ENCODE results near the gene MAST2. TPM values are rescaled to one million over a fixed set of nuclear protein-coding genes. Genes with fewer than 3 reads are reported as not detected.

MAST2 gene
- total RNA-seq, 1 donor from 2014 or later = 23.7 TPM

DNA sequence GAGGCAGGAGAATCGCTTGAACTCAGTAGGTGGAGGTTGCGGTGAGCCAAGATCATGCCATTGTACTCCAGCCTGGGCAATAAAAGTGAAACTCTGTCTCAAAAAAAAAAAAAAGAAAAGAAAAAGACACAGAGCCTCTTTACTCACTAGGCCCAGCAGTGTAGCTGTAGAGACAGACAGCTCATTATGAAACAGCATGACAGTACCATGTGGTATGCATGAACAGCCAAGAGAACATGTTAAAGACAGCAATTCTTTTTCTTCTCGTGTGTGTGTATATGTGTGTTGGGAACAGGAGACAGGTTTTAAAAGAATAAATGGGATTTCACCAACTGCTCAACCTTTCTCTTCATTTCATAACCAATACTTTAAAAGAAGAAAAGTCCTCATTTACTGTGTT lies 210.2 kb downstream of the MAST2 start:
- intact Hi-C loops (cut with micrococcal nuclease) = no loop called here

DNA sequence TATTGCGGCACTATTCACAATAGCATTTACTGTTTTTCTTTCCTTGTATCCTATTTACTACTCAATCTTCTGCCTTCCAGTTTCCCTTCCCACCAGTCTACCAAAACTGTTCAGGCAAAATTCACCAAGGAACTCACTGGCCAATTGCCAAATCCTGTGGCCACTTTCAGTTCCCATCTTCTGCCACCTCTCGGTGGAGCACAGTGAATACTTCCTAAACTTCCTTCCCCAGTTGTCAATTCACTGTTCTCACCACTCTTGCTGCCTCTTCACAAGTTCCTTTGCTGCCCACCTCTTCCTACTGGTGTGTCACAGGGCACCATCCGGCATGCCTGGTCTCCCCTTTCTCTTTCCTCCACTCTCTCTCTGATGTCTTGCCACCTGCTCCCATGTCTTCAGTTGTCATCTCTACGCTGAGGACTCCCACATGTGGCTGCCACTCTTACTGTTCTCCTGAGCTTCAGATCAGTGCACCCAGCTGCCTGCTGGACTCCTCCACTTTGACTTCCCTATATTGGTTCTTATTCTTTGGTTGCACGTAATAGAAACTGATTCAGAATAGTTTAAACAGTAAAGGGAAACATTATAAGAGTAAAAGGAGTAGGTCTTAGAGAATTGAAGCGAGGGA lies 214.6 kb downstream of the MAST2 start:
- intact Hi-C loops (cut with micrococcal nuclease) = no loop called here

DNA sequence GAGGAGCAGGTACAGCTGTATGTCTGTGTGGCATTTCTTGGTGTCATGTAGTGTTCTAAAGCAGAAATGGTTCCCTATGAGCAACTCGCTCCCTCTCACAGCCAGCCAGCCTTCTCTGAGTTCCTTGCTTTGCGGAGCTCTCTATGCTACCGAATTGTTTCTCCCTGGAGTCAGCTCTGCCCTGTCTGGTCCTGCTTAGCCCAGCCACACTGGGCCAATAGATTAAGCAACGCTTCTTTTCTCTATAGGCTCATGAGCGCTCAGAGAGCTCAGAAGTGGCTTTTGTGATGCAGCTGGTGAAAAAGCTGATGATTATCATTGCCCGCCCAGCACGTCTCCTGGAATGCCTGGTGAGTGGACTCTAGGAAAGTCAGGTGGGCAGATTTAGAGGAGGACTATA lies 215.9 kb downstream of the MAST2 start:
- intact Hi-C loops (cut with micrococcal nuclease) = no loop called here

DNA sequence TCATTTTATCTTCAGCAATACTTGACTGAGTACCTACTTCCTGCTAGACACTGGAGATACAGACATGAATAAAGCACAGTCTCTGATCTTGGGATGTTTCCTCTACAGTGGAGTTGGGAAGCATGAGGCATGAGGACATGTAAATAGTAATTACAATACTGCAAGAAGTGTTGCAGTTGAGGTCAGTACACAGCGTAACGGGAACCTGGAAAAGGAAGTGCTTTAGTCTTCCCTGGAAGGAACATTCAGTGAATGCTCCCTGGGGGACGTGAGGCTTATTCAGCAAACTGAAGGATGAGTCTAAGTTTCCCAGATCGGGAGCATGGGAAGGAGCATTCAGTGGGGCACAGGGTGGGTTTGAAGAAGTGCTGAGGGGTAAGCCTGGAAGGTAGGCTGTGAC lies 216.6 kb downstream of the MAST2 start:
- intact Hi-C loops (cut with micrococcal nuclease) = no loop called here

DNA sequence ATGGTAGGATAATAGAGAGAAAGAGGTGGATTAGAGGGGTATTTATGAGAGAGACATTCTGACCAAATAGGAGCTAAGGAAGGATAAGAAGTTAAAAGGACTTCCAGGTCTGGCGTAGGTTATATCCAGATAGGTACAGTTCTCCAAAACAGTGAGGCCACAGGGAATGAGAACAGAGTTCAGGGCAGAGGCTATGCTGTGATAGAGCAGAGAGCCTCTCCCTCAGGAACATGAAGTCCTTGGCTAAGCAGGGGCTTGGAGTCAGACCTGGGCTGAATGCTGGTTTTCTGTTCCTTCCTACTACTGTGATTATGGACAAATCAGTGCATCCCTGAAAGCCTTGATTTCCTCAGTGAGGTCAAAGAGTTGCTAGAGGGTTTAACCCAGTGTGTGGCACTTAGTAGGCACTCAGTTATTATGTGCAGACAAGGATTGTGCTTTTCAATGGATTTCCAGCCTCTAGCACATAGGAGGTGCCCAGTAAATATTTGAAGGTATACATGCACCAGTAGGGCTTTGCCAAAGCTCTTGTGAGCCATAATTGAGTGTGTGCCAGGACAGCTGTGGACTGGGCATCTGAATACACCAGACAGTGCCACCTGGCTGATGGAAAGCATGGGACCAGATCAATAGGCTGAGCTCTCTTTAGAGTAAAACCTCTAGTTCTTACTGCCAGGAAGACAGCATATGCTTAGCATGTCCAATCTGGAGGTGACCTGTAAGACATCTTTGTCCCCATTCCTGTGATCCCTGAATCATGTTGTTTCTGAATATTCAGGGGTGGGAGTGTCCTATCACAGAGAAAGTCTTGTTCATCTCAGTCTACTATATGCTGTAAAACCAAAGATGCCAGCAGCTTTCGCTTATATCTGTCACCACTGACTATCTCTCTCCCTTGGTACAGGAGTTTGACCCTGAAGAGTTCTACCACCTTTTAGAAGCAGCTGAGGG lies 217.9 kb downstream of the MAST2 start:
- intact Hi-C loops (cut with micrococcal nuclease) = no loop called here

DNA sequence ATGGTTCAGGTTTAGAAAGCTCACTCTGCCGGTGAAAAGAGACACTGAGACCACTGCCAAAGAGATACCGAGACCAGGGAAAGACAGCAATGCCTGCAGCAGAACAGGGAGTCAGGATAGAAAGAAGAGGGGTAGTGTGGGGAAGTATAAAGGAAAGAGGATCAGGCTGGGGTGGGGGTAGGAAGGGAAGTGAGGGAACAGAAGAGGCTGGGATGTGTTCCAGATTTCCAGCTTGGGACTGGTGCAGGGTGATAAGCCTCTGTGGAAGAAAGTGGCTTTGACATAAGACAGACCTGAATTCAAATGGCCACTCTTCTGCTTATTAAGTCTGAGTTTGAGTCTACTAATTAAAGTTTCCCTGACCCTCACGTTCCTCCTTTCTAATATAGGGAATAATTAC lies 223.1 kb downstream of the MAST2 start:
- intact Hi-C loops (cut with micrococcal nuclease) = no loop called here

DNA sequence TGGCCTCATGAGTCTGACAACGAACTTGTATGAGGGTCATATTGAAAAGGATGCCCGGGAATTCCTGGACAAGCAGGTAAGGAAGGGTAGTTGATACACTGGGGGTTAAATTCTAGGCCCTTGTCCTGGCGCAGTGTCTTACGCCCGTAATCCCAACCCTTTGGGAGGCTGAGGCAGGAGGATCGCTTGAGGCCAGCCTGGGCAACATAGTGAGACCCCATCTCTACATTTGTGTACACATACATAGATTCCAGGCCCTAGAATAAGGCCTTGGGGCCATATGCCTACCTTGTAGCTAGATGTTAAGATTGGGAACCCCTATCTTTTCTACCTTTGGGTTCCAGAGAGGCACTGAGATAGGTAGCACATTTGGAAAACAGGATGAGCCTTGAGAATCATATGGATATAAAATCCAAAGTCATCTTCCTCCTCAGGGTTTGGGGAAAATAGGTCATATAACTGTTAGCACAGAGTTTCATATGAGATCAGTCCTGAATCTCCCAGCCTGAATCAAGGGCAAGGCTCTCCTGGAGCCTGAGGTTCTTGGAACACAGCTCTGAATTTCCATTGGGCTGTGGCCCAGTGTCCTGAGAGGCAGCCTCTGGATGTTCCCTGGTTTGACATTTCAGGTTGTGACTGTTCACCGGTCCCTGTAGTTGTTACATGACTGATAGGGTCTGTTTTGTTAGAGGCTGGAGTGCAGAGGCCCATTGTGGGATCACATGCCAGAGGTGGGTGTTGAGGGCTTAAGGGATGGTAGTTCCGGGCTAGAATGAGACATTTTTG lies 224.6 kb downstream of the MAST2 start:
- intact Hi-C loops (cut with micrococcal nuclease) = no loop called here

DNA sequence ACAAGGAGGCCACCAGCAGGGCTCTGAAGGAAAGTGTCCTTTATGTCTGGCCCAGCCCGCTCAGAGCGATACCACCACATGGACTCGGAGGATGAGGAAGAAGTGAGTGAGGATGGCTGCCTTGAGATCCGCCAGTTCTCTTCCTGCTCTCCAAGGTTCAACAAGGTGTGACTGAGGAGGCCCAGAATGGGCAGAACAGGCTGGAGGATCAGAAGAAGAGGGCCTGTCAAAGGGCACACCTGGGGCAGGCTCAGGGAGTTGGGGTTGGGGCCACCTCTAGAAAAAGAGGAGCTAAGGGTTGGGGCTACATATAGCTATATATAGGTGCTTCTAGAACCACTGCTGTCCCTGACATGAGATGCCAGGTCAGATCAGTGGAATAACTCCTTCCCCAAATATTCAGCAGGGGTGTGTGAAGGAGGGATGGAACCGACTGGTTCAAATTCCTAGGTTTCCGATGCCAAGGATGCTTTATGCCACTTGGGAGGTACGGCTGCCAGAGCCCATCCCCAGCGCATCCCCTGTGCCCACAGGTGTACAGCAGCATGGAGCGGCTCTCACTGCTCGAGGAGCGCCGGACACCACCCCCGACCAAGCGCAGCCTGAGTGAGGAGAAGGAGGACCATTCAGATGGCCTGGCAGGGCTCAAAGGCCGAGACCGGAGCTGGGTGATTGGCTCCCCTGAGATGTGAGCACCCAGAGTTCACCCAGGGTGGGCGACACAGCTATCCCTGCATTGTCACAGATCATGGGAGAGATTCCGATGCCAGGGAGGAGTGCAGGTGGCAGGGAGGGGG lies 226.9 kb downstream of the MAST2 start:
- intact Hi-C loops (cut with micrococcal nuclease) = no loop called here

DNA sequence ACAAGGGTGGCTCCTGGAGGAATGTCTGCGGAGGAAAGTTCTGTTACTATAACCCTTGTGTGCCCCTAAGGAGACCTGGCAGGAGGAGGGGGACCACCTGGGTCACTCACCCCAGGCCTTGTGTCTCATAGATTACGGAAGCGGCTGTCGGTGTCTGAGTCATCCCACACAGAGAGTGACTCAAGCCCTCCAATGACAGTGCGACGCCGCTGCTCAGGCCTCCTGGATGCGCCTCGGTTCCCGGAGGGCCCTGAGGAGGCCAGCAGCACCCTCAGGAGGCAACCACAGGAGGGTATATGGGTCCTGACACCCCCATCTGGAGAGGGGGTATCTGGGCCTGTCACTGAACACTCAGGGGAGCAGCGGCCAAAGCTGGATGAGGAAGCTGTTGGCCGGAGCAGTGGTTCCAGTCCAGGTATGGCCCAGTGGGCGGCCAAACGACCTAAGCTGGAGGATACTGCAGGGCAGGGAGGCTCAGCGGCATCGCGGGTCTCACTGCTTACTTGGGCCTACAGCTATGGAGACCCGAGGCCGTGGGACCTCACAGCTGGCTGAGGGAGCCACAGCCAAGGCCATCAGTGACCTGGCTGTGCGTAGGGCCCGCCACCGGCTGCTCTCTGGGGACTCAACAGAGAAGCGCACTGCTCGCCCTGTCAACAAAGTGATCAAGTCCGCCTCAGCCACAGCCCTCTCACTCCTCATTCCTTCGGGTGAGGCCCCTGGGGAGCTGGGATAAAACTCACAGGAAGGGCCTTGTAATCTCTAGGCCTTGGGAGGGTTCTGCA lies 227.7 kb downstream of the MAST2 start:
- intact Hi-C loops (cut with micrococcal nuclease) = no loop called here

DNA sequence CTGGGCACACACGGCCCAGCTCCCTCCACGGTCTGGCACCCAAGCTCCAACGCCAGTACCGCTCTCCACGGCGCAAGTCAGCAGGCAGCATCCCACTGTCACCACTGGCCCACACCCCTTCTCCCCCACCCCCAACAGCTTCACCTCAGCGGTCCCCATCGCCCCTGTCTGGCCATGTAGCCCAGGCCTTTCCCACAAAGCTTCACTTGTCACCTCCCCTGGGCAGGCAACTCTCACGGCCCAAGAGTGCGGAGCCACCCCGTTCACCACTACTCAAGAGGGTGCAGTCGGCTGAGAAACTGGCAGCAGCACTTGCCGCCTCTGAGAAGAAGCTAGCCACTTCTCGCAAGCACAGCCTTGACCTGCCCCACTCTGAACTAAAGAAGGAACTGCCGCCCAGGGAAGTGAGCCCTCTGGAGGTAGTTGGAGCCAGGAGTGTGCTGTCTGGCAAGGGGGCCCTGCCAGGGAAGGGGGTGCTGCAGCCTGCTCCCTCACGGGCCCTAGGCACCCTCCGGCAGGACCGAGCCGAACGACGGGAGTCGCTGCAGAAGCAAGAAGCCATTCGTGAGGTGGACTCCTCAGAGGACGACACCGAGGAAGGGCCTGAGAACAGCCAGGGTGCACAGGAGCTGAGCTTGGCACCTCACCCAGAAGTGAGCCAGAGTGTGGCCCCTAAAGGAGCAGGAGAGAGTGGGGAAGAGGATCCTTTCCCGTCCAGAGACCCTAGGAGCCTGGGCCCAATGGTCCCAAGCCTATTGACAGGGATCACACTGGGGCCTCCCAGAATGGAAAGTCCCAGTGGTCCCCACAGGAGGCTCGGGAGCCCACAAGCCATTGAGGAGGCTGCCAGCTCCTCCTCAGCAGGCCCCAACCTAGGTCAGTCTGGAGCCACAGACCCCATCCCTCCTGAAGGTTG lies 231.4 kb downstream of the MAST2 start:
- intact Hi-C loops (cut with micrococcal nuclease) = no loop called here

DNA sequence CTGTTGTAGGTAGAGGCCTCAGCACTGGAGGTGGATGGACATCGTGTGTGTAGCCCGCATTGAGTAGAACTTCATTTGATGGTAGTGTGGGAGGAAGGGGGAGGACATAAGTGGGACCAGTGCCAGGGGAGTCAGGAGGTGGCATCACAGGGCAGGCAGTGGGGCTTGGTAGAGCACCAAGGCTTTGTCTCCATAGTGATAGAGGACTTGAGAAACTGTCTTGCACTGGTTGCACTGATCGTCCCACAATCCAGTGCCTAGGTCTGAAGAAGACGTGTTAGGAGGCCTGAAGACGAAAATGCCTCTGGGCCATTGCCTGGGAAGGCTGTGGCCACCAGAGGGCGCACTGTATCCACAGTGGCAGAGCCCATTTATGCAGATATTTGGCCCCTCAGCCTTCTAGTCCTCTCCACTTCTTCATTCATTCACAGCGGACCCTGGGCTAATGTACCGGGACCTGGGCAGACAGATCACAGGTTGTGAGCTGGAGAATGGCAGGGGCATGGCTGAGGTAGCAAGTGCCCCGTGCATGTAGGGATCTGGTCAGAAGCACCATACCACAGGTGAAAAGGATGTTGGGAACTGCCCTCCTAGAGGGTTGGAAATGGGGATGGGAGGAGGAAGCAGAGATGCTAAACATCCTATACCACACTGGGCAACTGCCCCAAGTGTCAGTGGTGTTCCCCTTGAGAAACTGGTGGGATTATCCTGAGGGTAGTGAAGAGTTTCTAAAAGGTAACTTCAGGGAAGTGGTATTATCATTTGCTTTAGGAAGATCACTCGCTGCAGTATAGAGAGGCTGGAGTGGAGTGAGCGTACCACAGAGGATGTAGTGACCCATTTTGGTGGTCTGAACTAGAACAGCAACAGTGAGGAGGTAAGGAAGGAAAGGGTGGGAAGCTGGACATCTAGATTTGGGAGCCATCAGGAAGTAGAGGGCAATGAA lies 233.8 kb downstream of the MAST2 start:
- intact Hi-C loops (cut with micrococcal nuclease) = loop anchor here (1.0 kb wide), 5 partner anchors 96 to 311 kb away; partner anchors contain the start of gene POMGNT1

DNA sequence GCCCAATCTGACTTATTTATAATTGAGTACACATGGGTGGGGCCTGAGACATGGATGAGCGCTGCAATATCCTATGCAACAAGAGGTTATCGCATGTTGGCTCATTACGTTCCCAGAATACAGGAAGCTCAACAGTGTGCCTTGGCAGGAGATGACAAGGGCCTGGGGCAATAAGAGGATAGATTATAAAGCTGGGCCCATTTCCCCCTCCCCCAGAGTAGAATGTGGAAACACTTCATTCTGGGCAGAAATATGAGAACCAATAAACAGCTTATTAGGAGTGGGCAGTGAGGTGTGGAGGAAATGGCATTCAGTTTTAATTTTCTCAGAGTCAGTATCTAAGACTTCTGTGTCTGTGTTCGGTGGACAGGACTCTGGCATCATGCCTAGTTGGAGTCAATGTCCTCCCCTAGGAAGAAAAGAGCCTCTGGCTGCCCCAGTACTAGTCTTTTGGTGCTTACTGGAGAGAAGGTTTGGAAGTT lies 236.2 kb downstream of the MAST2 start:
- intact Hi-C loops (cut with micrococcal nuclease) = no loop called here

DNA sequence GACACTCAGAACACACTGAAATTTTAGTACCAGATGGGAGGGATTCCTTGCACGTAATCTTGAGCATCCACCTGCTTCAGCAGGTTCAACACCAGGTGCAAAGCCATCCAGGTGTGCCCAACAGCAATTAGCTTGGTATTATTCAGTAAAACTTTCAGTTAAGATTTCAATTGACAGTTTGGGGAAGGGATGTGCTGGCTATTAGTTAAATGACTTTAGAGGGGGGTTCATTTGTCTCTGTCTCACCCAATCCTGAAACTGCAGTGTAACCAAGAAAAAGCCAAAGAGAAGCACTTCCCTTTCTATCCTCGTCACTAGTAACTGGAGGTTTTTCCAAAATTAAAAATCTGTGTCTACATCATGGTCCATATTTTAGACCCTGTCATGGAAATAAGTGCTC lies 238.1 kb downstream of the MAST2 start:
- intact Hi-C loops (cut with micrococcal nuclease) = no loop called here

DNA sequence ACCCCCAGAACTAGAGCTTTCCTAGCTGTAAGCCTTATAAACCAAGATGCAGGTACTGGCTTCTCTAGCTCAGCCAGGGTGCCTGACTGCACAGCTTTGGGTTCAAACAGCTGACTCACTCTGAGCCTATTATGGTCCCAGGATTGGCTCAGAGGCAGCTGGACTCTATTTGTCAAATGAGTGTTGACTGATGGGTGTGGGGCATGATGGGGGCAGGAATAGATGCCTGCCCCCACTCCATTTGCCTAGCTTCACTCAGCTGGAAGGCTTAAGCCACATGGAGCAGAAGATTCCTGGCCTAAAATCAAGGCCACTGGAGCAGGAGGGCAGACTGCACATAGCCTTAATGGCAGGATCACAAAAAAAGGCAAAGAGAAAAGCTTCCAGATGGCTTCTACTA lies 238.6 kb downstream of the MAST2 start:
- intact Hi-C loops (cut with micrococcal nuclease) = no loop called here

DNA sequence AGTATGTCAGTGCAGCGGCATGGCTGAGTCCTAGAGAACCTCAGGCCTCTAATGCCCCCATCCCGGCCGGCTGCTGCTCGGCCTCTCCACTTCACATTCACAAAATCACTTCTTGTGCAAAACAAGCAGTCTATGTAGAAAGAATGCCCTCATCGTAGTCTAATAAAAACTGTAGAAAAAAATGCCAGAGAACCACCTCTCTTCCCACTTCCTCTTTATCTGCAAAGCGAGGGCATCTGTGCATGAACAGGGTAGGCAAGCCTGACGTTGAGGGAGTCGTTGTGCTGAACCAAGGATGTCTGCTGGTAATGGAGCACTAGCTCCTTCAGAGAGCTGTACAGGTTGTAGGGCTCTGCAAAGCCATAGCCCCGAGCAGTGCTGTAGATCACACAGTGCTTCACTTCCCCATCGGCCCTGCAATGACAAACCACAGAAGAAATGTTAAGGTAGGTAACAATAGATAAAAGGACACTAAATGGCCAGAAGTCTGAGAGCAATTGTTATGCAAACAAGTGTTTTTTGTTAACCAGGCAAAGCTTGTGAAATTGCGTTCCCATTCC lies 240.1 kb downstream of the MAST2 start:
- intact Hi-C loops (cut with micrococcal nuclease) = no loop called here

DNA sequence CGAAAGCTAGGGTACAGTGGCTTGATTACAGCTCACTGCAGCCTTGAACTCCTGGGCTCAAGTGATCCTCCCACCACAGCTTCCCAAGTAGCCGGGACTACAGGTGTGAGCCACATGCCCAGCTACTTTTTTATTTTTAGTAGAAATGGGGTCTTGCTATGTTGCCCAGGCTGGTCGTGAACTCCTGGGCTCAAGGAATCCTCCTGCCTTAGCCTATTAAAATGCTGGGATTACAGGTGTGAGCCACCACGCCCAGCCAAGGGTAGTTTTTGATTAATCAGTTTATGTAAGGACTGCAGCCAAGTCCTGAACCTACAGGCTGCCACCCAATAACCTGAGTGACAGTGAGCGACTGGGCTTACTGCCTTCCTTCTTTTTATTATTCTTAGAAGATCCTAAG lies 240.7 kb downstream of the MAST2 start:
- intact Hi-C loops (cut with micrococcal nuclease) = no loop called here

DNA sequence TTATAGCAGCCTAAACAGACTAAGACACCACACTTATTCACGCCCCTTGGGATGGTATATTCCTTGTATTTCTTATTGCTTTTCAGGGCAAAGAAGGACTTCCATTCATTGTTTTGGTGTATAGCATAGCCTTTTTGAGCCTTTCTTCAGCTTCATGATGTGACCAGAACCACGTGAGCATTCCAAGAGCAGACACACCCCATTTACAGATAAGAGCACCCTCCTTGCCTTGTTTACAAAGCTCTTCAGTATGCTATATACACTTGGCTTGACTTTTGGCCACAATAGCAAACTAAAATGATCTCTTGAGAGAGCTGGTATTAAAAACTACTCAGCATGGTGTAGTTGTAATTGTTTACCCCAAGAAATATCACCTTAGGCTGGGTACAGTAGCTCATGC lies 250.3 kb downstream of the MAST2 start:
- intact Hi-C loops (cut with micrococcal nuclease) = no loop called here

DNA sequence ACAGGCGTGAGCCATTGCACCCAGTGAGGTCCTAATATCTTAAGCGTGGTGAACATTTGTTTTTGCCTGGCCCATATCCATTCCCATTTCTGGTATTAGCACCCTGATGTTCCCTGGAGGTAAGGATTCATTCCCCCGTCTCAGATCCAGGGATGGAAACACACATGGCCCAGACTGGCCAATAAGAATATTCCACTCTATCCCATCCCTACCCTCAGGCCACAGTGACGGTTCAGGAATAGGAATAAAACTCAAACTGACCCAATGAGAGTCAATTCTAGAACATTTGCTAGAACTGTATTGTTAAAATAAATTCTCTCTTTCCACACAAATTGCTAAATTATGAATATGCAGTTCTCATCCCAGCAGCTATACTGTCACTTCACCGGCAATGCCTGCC lies 252.9 kb downstream of the MAST2 start:
- intact Hi-C loops (cut with micrococcal nuclease) = no loop called here

All from T-helper 1 cell treated with Interleukin-12 subunit alpha and Interleukin-12 subunit beta and Interleukin-4 antibody, amounts not matched to agents 30 ng/mL and 1 ng/mL, for 36 hours (primary cell).